Measurements from ENCODE around the gene CHMP4A. TPM values are rescaled to one million over a fixed set of nuclear protein-coding genes. Genes with fewer than 3 reads are reported as not detected.

CHMP4A gene
- total and polyA plus RNA-seq, 2 of the 13 experiments (the other 11 are each of a cell fraction or from before 2014, with no cell fraction given), result 83.6 to 113 TPM

GRCh38 chr14:24255931-24256711 lies 42.8 kb upstream of the CHMP4A start (continued):
- peak; percentile 45; the same call in 1 of the 2 replicates for TF ChIP-seq RERE (CRISPR knock-in tag; IDR thresholded peaks at IDR 0.05; ENCODE audit: low read depth)
- TF ChIP-seq PRDM15 (CRISPR knock-in tag; IDR thresholded peaks at IDR 0.05), result no peak
- TF ChIP-seq NFKB2 (CRISPR knock-in tag; IDR thresholded peaks at IDR 0.05; ENCODE audit: borderline replicate concordance), result peak; percentile 44; the same call in 1 of the 2 replicates
- TF ChIP-seq MIER2 (CRISPR knock-in tag; IDR thresholded peaks at IDR 0.05), result 0 out of 2 replicates have a peak, but pooled peaks have one; percentile 15
- peak; percentile 64; the same call in 1 of the 2 replicates for TF ChIP-seq POGZ (CRISPR knock-in tag; IDR thresholded peaks at IDR 0.05)
- no peak for TF ChIP-seq ZNF557 (CRISPR knock-in tag; IDR thresholded peaks at IDR 0.05)
- TF ChIP-seq ZNF143 (CRISPR knock-in tag; IDR thresholded peaks at IDR 0.05), result no peak
- TF ChIP-seq ZNF619 (CRISPR knock-in tag; IDR thresholded peaks at IDR 0.05), result peak; percentile 77
- no peak for TF ChIP-seq ZGPAT (CRISPR knock-in tag; IDR thresholded peaks at IDR 0.05)
- TF ChIP-seq, protein P1, sequence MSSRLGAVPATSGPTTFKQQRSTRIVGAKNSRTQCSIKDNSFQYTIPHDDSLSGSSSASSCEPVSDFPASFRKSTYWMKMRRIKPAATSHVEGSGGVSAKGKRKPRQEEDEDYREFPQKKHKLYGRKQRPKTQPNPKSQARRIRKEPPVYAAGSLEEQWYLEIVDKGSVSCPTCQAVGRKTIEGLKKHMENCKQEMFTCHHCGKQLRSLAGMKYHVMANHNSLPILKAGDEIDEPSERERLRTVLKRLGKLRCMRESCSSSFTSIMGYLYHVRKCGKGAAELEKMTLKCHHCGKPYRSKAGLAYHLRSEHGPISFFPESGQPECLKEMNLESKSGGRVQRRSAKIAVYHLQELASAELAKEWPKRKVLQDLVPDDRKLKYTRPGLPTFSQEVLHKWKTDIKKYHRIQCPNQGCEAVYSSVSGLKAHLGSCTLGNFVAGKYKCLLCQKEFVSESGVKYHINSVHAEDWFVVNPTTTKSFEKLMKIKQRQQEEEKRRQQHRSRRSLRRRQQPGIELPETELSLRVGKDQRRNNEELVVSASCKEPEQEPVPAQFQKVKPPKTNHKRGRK (CRISPR knock-in tag; IDR thresholded peaks at IDR 0.05), result no peak
- peak; percentile 50; the same call in 1 of the 2 replicates for TF ChIP-seq HOXA3 (CRISPR knock-in tag; IDR thresholded peaks at IDR 0.05)
- peak; percentile 66 for TF ChIP-seq BCL6 (CRISPR knock-in tag; IDR thresholded peaks at IDR 0.05)

All from HepG2 (cell line).